Measurements from ENCODE around the gene BRIP1.

Gene BRIP1

DNA sequence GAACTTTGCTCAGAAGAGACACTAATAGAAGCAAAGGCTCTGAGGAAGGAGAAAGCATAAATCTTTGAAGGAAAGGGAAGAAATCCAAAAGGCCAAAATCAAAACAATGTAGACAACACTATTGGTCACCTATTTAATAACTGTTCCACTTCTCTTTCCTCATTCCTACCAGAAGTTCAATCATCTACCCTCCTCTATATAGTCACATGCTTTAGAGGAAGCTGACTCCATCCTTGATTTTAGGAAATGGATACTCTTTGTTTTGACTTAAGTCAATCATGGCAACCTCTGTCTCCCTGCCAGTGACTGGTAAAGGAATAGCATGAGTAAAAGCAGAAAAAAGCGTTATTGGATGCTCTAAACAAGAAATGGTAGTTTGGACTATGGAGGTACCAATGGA lies 7.3 kb downstream of the BRIP1 start (continued):
- TF ChIP-seq ZNF350 (tag by site-specific recombination; IDR thresholded peaks at IDR 0.05): no peak
- no peak for TF ChIP-seq ZNF239 (tag by site-specific recombination; IDR thresholded peaks at IDR 0.05)

DNA sequence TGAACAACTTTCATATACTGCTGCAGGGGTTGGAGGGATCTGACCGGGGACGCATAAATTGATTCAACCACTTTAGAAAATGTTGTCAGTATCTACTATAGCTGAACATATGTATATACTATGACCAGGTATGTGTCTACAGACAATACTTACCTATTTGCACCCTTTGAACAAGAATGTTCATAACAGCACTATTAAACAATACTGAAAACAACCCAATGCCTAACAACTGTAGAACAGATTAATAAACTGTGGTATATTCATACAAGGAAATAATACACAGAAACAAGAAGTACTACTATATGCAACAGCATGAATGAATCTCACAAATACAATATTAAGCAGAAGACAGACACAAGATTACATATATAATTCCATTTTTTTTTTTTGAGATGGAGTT lies 10.5 kb downstream of the BRIP1 start:
- Histone ChIP-seq H3K27ac (ENCODE audit: extremely low read depth, low read depth, low read length) (no peak overlapping the region), H3K4me1 (ENCODE audit: control insufficient read depth, insufficient read depth, low read length) (no peaks in the 10 kb centered on the region), H3K4me3 (ENCODE audit: low read depth, low read length) (no peak overlapping the region), H3K9me3 (ENCODE audit: control insufficient read depth, insufficient read depth, low read depth, low read length) (no peaks in the 10 kb centered on the region), H3K36me3 (ENCODE audit: control insufficient read depth in 2 of 2, insufficient read depth in 1 of 2, low read length in 2 of 2) (peaks cover 74 to 80% of the 10 kb centered on the region in 2 experiments)
- CTCF ChIA-PET: interaction anchor here (1.6 kb wide), 1 partner anchor 16 kb away, joined by 4 read pairs; no protein-coding TSS in a partner anchor
- TF ChIP-seq, protein P1, sequence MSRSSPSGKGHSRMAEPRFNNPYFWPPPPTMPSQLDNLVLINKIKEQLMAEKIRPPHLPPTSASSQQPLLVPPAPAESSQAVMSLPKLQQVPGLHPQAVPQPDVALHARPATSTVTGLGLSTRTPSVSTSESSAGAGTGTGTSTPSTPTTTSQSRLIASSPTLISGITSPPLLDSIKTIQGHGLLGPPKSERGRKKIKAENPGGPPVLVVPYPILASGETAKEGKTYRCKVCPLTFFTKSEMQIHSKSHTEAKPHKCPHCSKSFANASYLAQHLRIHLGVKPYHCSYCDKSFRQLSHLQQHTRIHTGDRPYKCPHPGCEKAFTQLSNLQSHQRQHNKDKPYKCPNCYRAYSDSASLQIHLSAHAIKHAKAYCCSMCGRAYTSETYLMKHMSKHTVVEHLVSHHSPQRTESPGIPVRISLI (tag by site-specific recombination; IDR thresholded peaks at IDR 0.05): no peak
- TF ChIP-seq SALL2 (tag by site-specific recombination; IDR thresholded peaks at IDR 0.05; ENCODE audit: borderline replicate concordance): no peak
- no peak for TF ChIP-seq ZNF133 (tag by site-specific recombination; IDR thresholded peaks at IDR 0.05)
- no peak for TF ChIP-seq ZNF433 (tag by site-specific recombination; IDR thresholded peaks at IDR 0.05; ENCODE audit: low read depth)
- no peak for TF ChIP-seq ZNF558 (tag by site-specific recombination; IDR thresholded peaks at IDR 0.05)
- no peak for TF ChIP-seq ZBTB17 (tag by site-specific recombination; IDR thresholded peaks at IDR 0.05)
- POLR2A ChIA-PET: no interaction called here

DNA sequence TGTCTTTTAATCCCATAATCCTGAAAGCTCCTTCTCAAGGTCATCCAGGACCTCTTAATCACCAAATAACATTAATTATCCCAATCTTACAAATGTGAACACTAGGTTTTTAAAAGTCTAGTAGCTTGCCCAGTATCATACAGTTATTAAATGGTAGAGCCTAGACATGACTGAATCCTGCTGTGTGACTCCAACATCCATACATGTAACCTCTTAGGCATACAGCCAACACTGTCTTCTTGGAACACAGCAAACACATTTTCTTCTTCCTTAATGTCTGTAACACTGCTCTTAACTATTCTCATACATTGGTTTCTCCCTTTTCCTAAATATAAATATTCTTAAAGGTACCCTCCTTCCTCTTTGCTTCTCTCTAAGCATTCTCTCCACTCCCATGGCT lies 13.7 kb downstream of the BRIP1 start:
- no peak overlapping the region for H3K4me3 ChIP-seq (ENCODE audit: low read depth, low read length)
- H3K4me1 ChIP-seq (ENCODE audit: control insufficient read depth, insufficient read depth, low read length): no peaks in the 10 kb centered on the region
- peaks cover 74 to 75% of the 10 kb centered on the region in 2 experiments for H3K36me3 ChIP-seq (ENCODE audit: control insufficient read depth in 2 of 2, insufficient read depth in 1 of 2, low read length in 2 of 2)
- H3K9me3 ChIP-seq (ENCODE audit: control insufficient read depth, insufficient read depth, low read depth, low read length): no peaks in the 10 kb centered on the region
- TF ChIP-seq SP2 (tag by site-specific recombination; IDR thresholded peaks at IDR 0.05): no peak
- TF ChIP-seq, protein P2, sequence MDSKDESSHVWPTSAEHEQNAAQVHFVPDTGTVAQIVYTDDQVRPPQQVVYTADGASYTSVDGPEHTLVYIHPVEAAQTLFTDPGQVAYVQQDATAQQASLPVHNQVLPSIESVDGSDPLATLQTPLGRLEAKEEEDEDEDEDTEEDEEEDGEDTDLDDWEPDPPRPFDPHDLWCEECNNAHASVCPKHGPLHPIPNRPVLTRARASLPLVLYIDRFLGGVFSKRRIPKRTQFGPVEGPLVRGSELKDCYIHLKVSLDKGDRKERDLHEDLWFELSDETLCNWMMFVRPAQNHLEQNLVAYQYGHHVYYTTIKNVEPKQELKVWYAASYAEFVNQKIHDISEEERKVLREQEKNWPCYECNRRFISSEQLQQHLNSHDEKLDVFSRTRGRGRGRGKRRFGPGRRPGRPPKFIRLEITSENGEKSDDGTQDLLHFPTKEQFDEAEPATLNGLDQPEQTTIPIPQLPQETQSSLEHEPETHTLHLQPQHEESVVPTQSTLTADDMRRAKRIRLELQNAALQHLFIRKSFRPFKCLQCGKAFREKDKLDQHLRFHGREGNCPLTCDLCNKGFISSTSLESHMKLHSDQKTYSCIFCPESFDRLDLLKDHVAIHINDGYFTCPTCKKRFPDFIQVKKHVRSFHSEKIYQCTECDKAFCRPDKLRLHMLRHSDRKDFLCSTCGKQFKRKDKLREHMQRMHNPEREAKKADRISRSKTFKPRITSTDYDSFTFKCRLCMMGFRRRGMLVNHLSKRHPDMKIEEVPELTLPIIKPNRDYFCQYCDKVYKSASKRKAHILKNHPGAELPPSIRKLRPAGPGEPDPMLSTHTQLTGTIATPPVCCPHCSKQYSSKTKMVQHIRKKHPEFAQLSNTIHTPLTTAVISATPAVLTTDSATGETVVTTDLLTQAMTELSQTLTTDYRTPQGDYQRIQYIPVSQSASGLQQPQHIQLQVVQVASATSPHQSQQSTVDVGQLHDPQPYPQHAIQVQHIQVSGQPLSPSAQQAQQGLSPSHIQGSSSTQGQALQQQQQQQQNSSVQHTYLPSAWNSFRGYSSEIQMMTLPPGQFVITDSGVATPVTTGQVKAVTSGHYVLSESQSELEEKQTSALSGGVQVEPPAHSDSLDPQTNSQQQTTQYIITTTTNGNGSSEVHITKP (tag by site-specific recombination; IDR thresholded peaks at IDR 0.05): peak; percentile 47; the same call in 1 of the 2 replicates
- TF ChIP-seq, protein P3, sequence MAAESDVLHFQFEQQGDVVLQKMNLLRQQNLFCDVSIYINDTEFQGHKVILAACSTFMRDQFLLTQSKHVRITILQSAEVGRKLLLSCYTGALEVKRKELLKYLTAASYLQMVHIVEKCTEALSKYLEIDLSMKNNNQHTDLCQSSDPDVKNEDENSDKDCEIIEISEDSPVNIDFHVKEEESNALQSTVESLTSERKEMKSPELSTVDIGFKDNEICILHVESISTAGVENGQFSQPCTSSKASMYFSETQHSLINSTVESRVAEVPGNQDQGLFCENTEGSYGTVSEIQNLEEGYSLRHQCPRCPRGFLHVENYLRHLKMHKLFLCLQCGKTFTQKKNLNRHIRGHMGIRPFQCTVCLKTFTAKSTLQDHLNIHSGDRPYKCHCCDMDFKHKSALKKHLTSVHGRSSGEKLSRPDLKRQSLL (tag by site-specific recombination; IDR thresholded peaks at IDR 0.05): 0 out of 2 replicates have a peak, but pooled peaks have one; percentile 23
- ChIA-PET CTCF (interaction anchor here (1.3 kb wide), 1 partner anchor 214 kb away, joined by 6 read pairs; no protein-coding TSS in a partner anchor), POLR2A (no interaction called here)
- H3K27ac ChIP-seq (ENCODE audit: extremely low read depth, low read depth, low read length): no peak overlapping the region

DNA sequence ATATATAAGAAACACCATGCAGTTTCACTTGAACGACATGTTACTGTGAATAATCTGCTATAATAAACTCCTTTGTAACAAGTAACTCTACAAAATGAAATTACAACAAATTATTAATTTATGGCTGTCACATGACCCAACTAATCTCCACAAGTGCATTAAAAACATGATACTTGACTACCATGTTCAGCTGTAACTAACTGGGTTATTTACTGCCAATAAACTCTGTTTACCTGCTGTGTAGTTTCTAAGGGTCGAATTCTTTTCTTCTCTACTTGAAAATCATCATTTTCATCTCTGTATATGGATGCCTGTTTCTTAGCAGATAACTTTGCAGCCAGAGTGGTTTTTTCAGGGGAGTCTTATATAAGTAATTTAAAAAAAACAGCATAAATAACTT lies 14.4 kb downstream of the BRIP1 start:
- ChIA-PET CTCF (interaction anchor here (0.8 to 1.3 kb wide), 2 partner anchors 12 to 213 kb away, joined by 3 to 6 read pairs; no protein-coding TSS in a partner anchor), POLR2A (no interaction called here)
- H3K36me3 ChIP-seq (ENCODE audit: control insufficient read depth in 2 of 2, insufficient read depth in 1 of 2, low read length in 2 of 2): peaks cover 74 to 75% of the 10 kb centered on the region in 2 experiments
- no peak overlapping the region for H3K4me3 ChIP-seq (ENCODE audit: low read depth, low read length)
- H3K9me3 ChIP-seq (ENCODE audit: control insufficient read depth, insufficient read depth, low read depth, low read length): no peaks in the 10 kb centered on the region
- H3K27ac ChIP-seq (ENCODE audit: extremely low read depth, low read depth, low read length): no peak overlapping the region
- H3K4me1 ChIP-seq (ENCODE audit: control insufficient read depth, insufficient read depth, low read length): no peaks in the 10 kb centered on the region
- TF ChIP-seq ZNF211 (tag by site-specific recombination; IDR thresholded peaks at IDR 0.05; ENCODE audit: low read depth): no peak
- TF ChIP-seq, protein P4, sequence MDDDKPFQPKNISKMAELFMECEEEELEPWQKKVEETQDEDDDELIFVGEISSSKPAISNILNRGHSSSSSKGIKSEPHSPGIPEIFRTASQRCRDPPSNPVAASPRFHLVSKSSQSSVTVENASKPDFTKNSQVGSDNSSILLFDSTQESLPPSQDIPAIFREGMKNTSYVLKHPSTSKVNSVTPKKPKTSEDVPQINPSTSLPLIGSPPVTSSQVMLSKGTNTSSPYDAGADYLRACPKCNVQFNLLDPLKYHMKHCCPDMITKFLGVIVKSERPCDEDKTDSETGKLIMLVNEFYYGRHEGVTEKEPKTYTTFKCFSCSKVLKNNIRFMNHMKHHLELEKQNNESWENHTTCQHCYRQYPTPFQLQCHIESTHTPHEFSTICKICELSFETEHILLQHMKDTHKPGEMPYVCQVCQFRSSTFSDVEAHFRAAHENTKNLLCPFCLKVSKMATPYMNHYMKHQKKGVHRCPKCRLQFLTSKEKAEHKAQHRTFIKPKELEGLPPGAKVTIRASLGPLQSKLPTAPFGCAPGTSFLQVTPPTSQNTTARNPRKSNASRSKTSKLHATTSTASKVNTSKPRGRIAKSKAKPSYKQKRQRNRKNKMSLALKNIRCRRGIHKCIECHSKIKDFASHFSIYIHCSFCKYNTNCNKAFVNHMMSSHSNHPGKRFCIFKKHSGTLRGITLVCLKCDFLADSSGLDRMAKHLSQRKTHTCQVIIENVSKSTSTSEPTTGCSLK (tag by site-specific recombination; IDR thresholded peaks at IDR 0.05): no peak
- no peak for TF ChIP-seq ZNF707 (tag by site-specific recombination; IDR thresholded peaks at IDR 0.05)
- TF ChIP-seq, protein P5, sequence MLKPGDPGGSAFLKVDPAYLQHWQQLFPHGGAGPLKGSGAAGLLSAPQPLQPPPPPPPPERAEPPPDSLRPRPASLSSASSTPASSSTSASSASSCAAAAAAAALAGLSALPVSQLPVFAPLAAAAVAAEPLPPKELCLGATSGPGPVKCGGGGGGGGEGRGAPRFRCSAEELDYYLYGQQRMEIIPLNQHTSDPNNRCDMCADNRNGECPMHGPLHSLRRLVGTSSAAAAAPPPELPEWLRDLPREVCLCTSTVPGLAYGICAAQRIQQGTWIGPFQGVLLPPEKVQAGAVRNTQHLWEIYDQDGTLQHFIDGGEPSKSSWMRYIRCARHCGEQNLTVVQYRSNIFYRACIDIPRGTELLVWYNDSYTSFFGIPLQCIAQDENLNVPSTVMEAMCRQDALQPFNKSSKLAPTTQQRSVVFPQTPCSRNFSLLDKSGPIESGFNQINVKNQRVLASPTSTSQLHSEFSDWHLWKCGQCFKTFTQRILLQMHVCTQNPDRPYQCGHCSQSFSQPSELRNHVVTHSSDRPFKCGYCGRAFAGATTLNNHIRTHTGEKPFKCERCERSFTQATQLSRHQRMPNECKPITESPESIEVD (tag by site-specific recombination; IDR thresholded peaks at IDR 0.05): no peak
- TF ChIP-seq ZNF324 (tag by site-specific recombination; IDR thresholded peaks at IDR 0.05): no peak
- TF ChIP-seq, protein P6, sequence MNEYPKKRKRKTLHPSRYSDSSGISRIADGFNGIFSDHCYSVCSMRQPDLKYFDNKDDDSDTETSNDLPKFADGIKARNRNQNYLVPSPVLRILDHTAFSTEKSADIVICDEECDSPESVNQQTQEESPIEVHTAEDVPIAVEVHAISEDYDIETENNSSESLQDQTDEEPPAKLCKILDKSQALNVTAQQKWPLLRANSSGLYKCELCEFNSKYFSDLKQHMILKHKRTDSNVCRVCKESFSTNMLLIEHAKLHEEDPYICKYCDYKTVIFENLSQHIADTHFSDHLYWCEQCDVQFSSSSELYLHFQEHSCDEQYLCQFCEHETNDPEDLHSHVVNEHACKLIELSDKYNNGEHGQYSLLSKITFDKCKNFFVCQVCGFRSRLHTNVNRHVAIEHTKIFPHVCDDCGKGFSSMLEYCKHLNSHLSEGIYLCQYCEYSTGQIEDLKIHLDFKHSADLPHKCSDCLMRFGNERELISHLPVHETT (tag by site-specific recombination; IDR thresholded peaks at IDR 0.05): no peak
- no peak for TF ChIP-seq ZNF473 (tag by site-specific recombination; IDR thresholded peaks at IDR 0.05)
